NCI-H82 treated with DMSO at 0.1 percent for 48 hours (cell line): ENCODE measurements around the gene SCARB2.

Source experiments
- DNase-seq: peaks from one replicate; lab custom pipeline; 2025; ENCODE audit not compliant: unreplicated experiment; lab: John Stamatoyannopoulos, UW

Gene SCARB2

DNA sequence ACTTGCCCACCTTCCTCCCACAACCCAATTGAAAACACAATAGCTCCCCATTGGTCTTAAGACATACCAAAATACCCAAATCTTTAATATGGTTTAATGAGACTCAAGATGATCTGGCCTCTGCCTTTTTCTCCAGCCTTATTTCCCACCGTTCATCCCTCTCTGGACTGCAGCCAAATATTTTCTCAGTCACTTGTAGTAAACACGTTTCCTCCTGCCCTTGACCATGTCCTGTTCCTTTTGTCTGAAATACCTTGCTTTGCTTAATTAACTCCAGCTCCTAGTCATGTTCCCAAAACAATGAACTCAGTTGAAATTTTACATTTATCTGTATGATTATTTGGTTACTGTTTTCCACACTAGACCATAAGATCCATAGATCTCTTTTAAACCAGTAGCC is 57.0 kb downstream of the SCARB2 start:
- DNase-seq = no peak

DNA sequence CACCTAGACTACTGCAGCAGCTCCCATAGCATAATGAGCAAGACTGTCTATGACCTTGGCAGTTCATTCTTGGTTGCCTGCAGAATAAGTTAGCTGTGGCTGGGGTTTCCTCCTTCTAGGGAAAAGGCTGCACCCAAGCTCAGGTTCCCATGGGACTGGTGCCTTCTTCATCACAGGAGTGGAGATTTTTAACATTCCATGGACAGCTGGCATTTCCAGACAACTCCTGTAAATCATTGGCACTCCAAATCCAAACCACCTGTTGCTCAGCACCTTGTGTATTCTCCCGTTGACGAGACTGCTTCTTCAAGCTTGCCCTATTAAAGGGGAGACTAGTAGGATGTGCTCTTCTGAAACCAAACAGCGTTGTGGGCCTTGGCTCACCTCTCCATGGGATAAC is 57.6 kb downstream of the SCARB2 start:
- no peak for DNase-seq

DNA sequence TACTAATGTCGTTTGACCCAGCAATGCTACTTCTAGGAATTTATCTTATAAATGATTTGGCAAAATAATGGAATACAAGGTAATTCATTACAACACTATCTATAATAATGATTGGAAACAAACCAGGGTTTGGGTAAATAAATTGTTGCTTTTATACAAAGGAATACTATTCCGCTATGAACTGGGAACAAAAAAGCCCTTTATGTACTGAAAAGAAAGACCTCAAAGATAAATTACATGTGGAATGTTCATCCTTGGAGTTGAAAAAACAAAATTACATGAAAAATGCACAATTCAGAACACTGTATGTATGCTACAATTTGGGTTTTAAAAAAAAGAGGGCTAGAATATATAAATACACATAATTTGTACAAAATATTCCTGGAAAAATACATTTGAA is 60.3 kb downstream of the SCARB2 start:
- DNase-seq = no peak

- peak; percentile 79 for DNase-seq
Observed at GRCh38 chr4:76148142-76148865, 65.3 kb downstream of the SCARB2 start, which contains the start of gene NUP54. Gene NUP54, minus strand, starts transcription at chr4:76148397. Its CDS starts 23 bp downstream, at chr4:76148374.

- DNase-seq = peak; percentile 60
Observed at GRCh38 chr4:76147454-76148141, 66.0 kb downstream of the SCARB2 start.

DNA sequence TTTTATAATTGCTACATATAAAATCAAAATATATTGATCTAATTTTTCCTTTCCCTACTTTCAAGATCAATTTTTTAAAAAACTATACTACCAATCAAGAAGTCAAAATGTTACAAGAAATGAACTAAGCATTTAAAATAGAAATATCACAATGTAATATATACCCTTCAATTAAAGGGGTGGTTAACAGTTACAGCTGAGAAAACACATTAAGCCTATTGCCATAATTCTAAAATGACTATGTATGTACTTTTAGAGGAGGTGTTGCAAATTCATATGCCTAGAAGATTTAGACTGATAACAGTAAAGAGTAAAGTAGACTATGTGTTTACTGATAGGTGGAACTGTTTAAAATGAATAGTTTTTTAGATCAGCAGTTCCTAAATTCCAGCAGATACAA is 69.1 kb downstream of the SCARB2 start:
- DNase-seq = no peak

DNA sequence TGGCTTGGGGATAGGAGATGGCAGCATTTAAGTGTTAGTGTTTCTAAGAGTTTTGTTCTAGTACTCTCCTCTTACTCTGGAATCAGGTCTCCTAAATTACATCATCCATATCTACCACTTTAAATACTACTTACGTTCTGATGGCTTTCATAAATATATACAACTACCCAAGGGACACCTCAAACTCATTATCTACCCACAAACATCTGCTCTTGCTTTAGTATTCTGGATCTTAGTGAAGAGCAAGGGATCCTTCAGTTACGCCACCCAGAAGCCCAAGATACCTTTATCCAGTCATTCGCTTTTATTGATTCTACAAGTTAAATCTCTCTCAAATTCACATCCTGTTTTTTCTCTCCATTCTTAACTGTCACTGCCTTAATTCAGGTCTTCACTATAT is 72.4 kb downstream of the SCARB2 start:
- DNase-seq = no peak

DNA sequence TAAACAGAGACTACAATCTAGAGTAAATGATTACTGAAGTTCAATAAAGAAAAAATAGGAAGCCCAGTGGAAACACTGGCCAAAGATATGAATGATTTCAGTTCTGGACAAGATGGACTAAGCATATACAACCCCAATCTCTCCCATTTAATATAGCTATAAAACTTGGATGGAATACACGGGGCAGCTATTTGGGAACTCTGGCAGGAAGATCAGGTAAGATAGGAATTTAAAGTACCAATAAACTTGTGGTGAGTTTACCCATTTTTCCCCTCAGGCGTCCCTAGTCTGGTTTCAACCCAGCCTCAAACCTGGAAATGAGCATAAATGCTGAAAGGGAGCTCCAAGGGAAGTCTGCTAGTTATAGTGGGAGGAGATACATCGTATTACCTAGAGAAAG is 85.9 kb downstream of the SCARB2 start:
- no peak for DNase-seq

GRCh38 chr4:76125816-76126215 is 87.8 kb downstream of the SCARB2 start:
- DNase-seq = no peak

- no peak for DNase-seq
Observed at GRCh38 chr4:76120199-76120598, 93.4 kb downstream of the SCARB2 start.

DNA sequence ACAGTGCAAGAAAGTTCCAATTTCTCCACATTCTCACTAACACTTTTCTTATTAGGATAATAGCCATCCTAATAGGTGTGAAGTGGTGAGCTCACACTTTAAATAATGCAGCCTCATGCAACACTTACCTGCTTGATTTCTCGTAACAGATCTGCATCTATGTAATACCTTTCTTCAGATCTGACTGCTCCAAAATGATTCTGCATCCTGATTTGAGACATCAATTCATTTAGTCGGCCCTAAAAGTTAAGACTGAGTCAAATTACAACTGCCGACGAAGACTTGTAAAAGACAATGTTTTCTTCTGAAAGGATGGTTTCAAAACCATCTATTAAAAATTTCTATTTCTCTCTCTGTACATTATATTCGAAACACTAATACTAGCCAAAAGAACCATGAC is 96.1 kb downstream of the SCARB2 start:
- no peak for DNase-seq

DNA sequence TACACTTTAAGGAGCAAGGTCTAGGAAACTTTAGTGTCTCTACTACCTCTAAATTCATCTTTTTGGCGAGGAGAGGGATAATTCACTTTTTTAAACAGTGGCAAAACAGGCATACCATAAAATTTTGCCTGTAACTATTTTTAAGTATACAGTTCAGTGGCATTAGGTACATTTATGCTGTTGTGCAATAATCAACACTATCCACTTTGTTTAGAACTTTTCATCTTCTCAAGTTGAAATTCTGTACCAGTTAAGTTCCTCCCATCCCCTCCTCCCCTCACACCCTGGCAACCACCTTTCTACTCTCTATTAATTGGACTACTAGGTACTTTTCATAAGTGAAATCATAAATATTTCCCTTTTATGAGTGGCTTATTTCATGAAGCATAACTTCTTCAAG is 96.8 kb downstream of the SCARB2 start:
- no peak for DNase-seq
